Testis (tissue), 2 donors: ENCODE measurements around the gene MAOB.

ENCODE experiments used
- CTCF ChIP-seq, 3 experiments: fragments of 450-650 bp in 2 of 3; fragments of 200-600 bp in 1 of 3; sonication (generic) in 1 of 3; IDR thresholded peaks; one replicate each; pipeline ENCODE4 v1.5.1; 2016 to 2019; ENCODE audit warnings: antibody characterized with exemption in 3 of 3, mild to moderate bottlenecking in 2 of 3, moderate library complexity in 1 of 3
- POLR2A ChIP-seq: fragments of 450-650 bp; IDR thresholded peaks from one replicate; pipeline ENCODE4 v1.6.1; 2017; ENCODE audit warnings: antibody characterized with exemption, mild to moderate bottlenecking, moderate library complexity

- TF ChIP-seq CTCF (IDR thresholded peaks at IDR 0.05), result no peak
- no peak for TF ChIP-seq POLR2A
Measured at GRCh38 chrX:43804021-43804420, 78.2 kb downstream of the MAOB start.
